GM12878 (cell line): ENCODE measurements around the gene NCR2. TPM values are rescaled to one million over a fixed set of nuclear protein-coding genes. Genes with fewer than 3 reads are reported as not detected.

Experiments
- BACH1 ChIP-seq: fragments of 450-650 bp; IDR thresholded peaks from 2 replicates; pipeline ENCODE4 v1.6.1; 2017; ENCODE audit warnings: mild to moderate bottlenecking, borderline replicate concordance
- HSF1 ChIP-seq: fragments of 150-350 bp; IDR thresholded peaks from 2 replicates; pipeline ENCODE4 v1.6.1; 2014; ENCODE audit warnings: mild to moderate bottlenecking, low read depth, low read length
- KLF5 ChIP-seq: fragments of 450-650 bp; IDR thresholded peaks from 2 replicates; pipeline ENCODE4 v1.6.1; 2014; ENCODE audit warnings: mild to moderate bottlenecking; ENCODE audit not compliant: partially characterized antibody
- MLLT1 ChIP-seq: fragments of 450-650 bp; IDR thresholded peaks from 2 replicates; pipeline ENCODE4 v1.6.1; 2016; ENCODE audit warnings: mild to moderate bottlenecking
- SMC3 ChIP-seq: IDR thresholded peaks from 2 replicates; pipeline ENCODE4 v1.6.1; 2011; ENCODE audit warnings: low read length, improper control_type of control experiment, borderline replicate concordance
- USF2 ChIP-seq: IDR thresholded peaks from 2 replicates; pipeline ENCODE4 v1.6.1; 2011; ENCODE audit warnings: low read depth, low read length, improper control_type of control experiment, borderline replicate concordance
- ZNF687 ChIP-seq: fragments of 450-650 bp; IDR thresholded peaks from 2 replicates; pipeline ENCODE4 v1.6.1; 2017; ENCODE audit warnings: mild to moderate bottlenecking, moderate library complexity
- polyA plus RNA-seq, 11 experiments: library from polyadenylated mRNA; depleted of rRNA in 4 of 11; unstranded in 6 of 11; stranded (reverse) in 5 of 11; fragments of >200 nt; fragmentation: Nextera tagmentation in 4 of 11; fragmentation: Illumina TruSeq in 1 of 11; extraction: Ambion mirVana in 4 of 11; extraction: Trizol in 1 of 11; gene quantifications; 1 replicate in 1 of 11; 2 replicates in 10 of 11; pipeline versions ENCODE4 v1.2.1 to v1.2.3, GENCODE V29; 2011 to 2016; ENCODE audit warnings: inconsistent platforms in 2 of 11, missing spikeins in 2 of 11, low read depth in 1 of 11
- total RNA-seq, 4 experiments: library from RNA; depleted of rRNA in 3 of 4; stranded (reverse); fragments of >200 nt in 3 of 4; fragmentation: Illumina TruSeq in 1 of 4; extraction: Trizol in 1 of 4; gene quantifications; 2 replicates each; pipeline versions ENCODE4 v1.2.1 to v1.2.3, GENCODE V29; 2013 to 2021

NCR2 gene
- total and polyA plus RNA-seq, 10 of the 15 experiments (the other 5 are each of a cell fraction or from before 2014, with no cell fraction given) = 0.21 to 0.53 TPM; not detected in 8

- TF ChIP-seq ZNF687 (no peak), HSF1 (no peak), MLLT1 (no peak), KLF5 (no peak), USF2 (no peak), BACH1 (no peak), SMC3 (no peak)
These were observed 3.8 kb upstream of the NCR2 start (continued) for GRCh38 chr6:41331401-41332150.
